PC-3 (cell line): ENCODE data around the gene UBL7. TPM values are rescaled to one million over a fixed set of nuclear protein-coding genes. Genes with fewer than 3 reads are reported as not detected.

Experiments used
- ATAC-seq: fragments of 200-7000 bp; cut with Tn5 transposase; 2 replicates; pipeline ENCODE4 v1.9.1; 2020; ENCODE audit warnings: mild to moderate bottlenecking, moderate library complexity
- BruUV-seq: library from RNA; stranded (reverse); fragments of 400-500 nt; replicated peaks from 2 replicates; lab custom pipeline; 2021; lab: Mats Ljungman, UMichigan
- CTCF ChIA-PET: fragments of 300-600 bp; sonication (Branson Sonifier 250); formaldehyde crosslinking; loops from one replicate; lab custom pipeline; 2022; ENCODE audit warnings: antibody characterized with exemption; lab: Charles Lee
- POLR2A ChIA-PET: fragments of 300-600 bp; sonication (Branson Sonifier 250); formaldehyde crosslinking; loops from one replicate; lab custom pipeline; 2022; ENCODE audit warnings: antibody characterized with exemption; ENCODE audit not compliant: unreplicated experiment; lab: Charles Lee
- DNase-seq: peaks from one replicate; pipeline ENCODE4 v3.0.0-alpha.2; 2015
- H2AFZ ChIP-seq: fragments of 300-600 bp; sonication (generic); 2 replicates; pipeline ENCODE4 v1.6.0; 2016; ENCODE audit warnings: antibody characterized with exemption, low read length
- H3F3A ChIP-seq: fragments of 300-600 bp; sonication (generic); one replicate; pipeline ENCODE4 v1.6.0; 2017; ENCODE audit warnings: antibody characterized with exemption, low read length, control low read depth, mild to moderate bottlenecking; ENCODE audit not compliant: unreplicated experiment
- H3K27ac ChIP-seq: fragments of 300-600 bp; sonication (generic); 2 replicates; pipeline ENCODE4 v1.5.1; 2016; ENCODE audit warnings: mild to moderate bottlenecking, low read length
- H3K27me3 ChIP-seq: fragments of 300-600 bp; sonication (generic); 2 replicates; pipeline ENCODE4 v1.6.1; 2016; ENCODE audit warnings: low read length, mixed read lengths
- H3K36me3 ChIP-seq: fragments of 300-600 bp; sonication (generic); 2 replicates; pipeline ENCODE4 v1.6.1; 2016; ENCODE audit warnings: low read depth, mixed run types, low read length, mixed read lengths
- H3K4me1 ChIP-seq: fragments of 300-600 bp; sonication (generic); 2 replicates; pipeline ENCODE4 v1.5.1; 2016; ENCODE audit warnings: low read length; ENCODE audit not compliant: insufficient read depth
- H3K4me2 ChIP-seq: fragments of 300-600 bp; sonication (generic); 2 replicates; pipeline ENCODE4 v1.6.0; 2016; ENCODE audit warnings: low read length
- H3K4me3 ChIP-seq: fragments of 300-600 bp; sonication (generic); 2 replicates; pipeline ENCODE4 v1.5.1; 2016; ENCODE audit warnings: mild to moderate bottlenecking, low read length, mixed read lengths
- H3K79me2 ChIP-seq: fragments of 300-600 bp; sonication (generic); 2 replicates; pipeline ENCODE4 v1.6.1; 2017; ENCODE audit warnings: low read length, mixed read lengths
- H3K9ac ChIP-seq: fragments of 300-600 bp; sonication (generic); 2 replicates; pipeline ENCODE4 v1.6.0; 2016; ENCODE audit warnings: mild to moderate bottlenecking, low read length
- H3K9me2 ChIP-seq: fragments of 300-600 bp; sonication (generic); replicated peaks from 2 replicates; pipeline ENCODE4 v1.6.1; 2016; ENCODE audit warnings: mixed run types, low read length, mixed read lengths
- H3K9me3 ChIP-seq: fragments of 300-600 bp; sonication (generic); 2 replicates; pipeline ENCODE4 v1.6.1; 2016; ENCODE audit warnings: low read length, mixed read lengths
- H4K20me1 ChIP-seq: fragments of 300-600 bp; sonication (generic); 2 replicates; pipeline ENCODE4 v1.6.1; 2016; ENCODE audit warnings: low read length, mixed read lengths
- CTCF ChIP-seq: fragments of 300-600 bp; sonication (generic); conservative IDR thresholded peaks from 2 replicates; pipeline ENCODE4 v1.5.1; 2017; ENCODE audit warnings: antibody characterized with exemption, low read depth, mild to moderate bottlenecking, low read length
- EZH2 ChIP-seq: fragments of 300-600 bp; sonication (generic); IDR thresholded peaks from one replicate; pipeline ENCODE4 v1.6.1; 2017; ENCODE audit warnings: antibody characterized with exemption, mild to moderate bottlenecking, low read length; ENCODE audit not compliant: unreplicated experiment
- EZH2phosphoT487 ChIP-seq: fragments of 300-600 bp; sonication (generic); IDR thresholded peaks from 2 replicates; pipeline ENCODE4 v1.6.1; 2018; ENCODE audit warnings: mild to moderate bottlenecking, antibody characterized with exemption, low read length, borderline replicate concordance
- intact Hi-C: fragments of 100-400 bp; cut with micrococcal nuclease; formaldehyde crosslinking; loops from 2 replicates; pipeline ENCODE4 v1.9.0; 2023
- total RNA-seq: library from RNA; depleted of rRNA; stranded (reverse); fragments of >200 nt; gene quantifications from 2 replicates; pipeline ENCODE4 v1.2.3, GENCODE V29; 2014

Gene UBL7
- total RNA-seq, 1 experiment from 2014 or later: 57.1 TPM

- CTCF ChIA-PET: no interaction called here
- H4K20me1 ChIP-seq: peaks cover 66% of the 10 kb centered on the region
- peak; percentile 9 for ATAC-seq
Measured at GRCh38 chr15:74431645-74432044, 29.3 kb downstream of the UBL7 start.

GRCh38 chr15:74431116-74431515, 29.8 kb downstream of the UBL7 start:
- H3K27ac ChIP-seq: no peak overlapping the region
- no peak for TF ChIP-seq EZH2
- TF ChIP-seq EZH2phosphoT487: no peak
- no peak for TF ChIP-seq CTCF
- no peak for ATAC-seq
- no peaks in the 10 kb centered on the region for H3K9me3 ChIP-seq
- ChIA-PET POLR2A (no interaction called here), CTCF (no interaction called here)
- H3K9ac ChIP-seq: peak overlapping the region; percentile 91
- H4K20me1 ChIP-seq: peaks cover 72% of the 10 kb centered on the region
- H3K36me3 ChIP-seq: peaks cover 35% of the 10 kb centered on the region
- peak overlapping the region; percentile 99 for H3K4me2 ChIP-seq
- no peak for DNase-seq
- H3F3A ChIP-seq: no peaks in the 10 kb centered on the region
- peaks cover 86% of the 10 kb centered on the region for H3K79me2 ChIP-seq
- H3K27me3 ChIP-seq: no peaks in the 10 kb centered on the region
- H3K4me1 ChIP-seq: peaks cover 43% of the 10 kb centered on the region
- TSS peak; percentile 35 for BruUV-seq
- no peak overlapping the region for H2AFZ ChIP-seq
- H3K9me2 ChIP-seq: no peaks in the 10 kb centered on the region
- intact Hi-C loops: loop anchor here (5.0 kb wide), 1 partner anchor 34 kb away; no protein-coding TSS in a partner anchor
- peak overlapping the region; percentile 94 for H3K4me3 ChIP-seq

More at GRCh38 chr15:74431645-74432044, 29.3 kb downstream of the UBL7 start:
- H3K4me3 ChIP-seq: peak overlapping the region; percentile 94
- H3F3A ChIP-seq: no peaks in the 10 kb centered on the region
- no peaks in the 10 kb centered on the region for H3K9me2 ChIP-seq
- peak; percentile 24 for DNase-seq
- peak overlapping the region; percentile 39 for H3K27ac ChIP-seq
- peak overlapping the region; percentile 99 for H3K4me2 ChIP-seq
- no peaks in the 10 kb centered on the region for H3K27me3 ChIP-seq
- peaks cover 35% of the 10 kb centered on the region for H3K36me3 ChIP-seq
- H3K79me2 ChIP-seq: peaks cover 80% of the 10 kb centered on the region
- peak overlapping the region; percentile 91 for H3K9ac ChIP-seq
- TF ChIP-seq CTCF (no peak), EZH2 (no peak), EZH2phosphoT487 (no peak)
- no peaks in the 10 kb centered on the region for H3K9me3 ChIP-seq
- intact Hi-C loops: loop anchor here (5.0 kb wide), 1 partner anchor 34 kb away; no protein-coding TSS in a partner anchor
- no TSS peak for BruUV-seq
- peaks cover 40% of the 10 kb centered on the region for H3K4me1 ChIP-seq
- no peak overlapping the region for H2AFZ ChIP-seq
- POLR2A ChIA-PET: no interaction called here

- BruUV-seq: no TSS peak
- Histone ChIP-seq H3K4me3 (peak overlapping the region; percentile 94), H3K9ac (peak overlapping the region; percentile 91; the same call in 1 of the 2 replicates), H3K27me3 (no peaks in the 10 kb centered on the region), H3K27ac (no peak overlapping the region), H3K9me3 (no peaks in the 10 kb centered on the region), H3K4me1 (peaks cover 43% of the 10 kb centered on the region), H2AFZ (no peak overlapping the region), H3K79me2 (peaks cover 91% of the 10 kb centered on the region), H3K4me2 (peak overlapping the region; percentile 99), H3F3A (no peaks in the 10 kb centered on the region), H3K9me2 (no peaks in the 10 kb centered on the region), H4K20me1 (peaks cover 75% of the 10 kb centered on the region), H3K36me3 (peaks cover 35% of the 10 kb centered on the region)
- ATAC-seq: no peak
- POLR2A ChIA-PET: no interaction called here
- CTCF ChIA-PET: no interaction called here
- TF ChIP-seq EZH2 (no peak), CTCF (no peak), EZH2phosphoT487 (no peak)
- intact Hi-C loops: loop anchor here (5.0 kb wide), 1 partner anchor 33 kb away; no protein-coding TSS in a partner anchor
- DNase-seq: no peak
Measured at GRCh38 chr15:74430510-74430951, 30.4 kb downstream of the UBL7 start.
